VCaP (cell line): ENCODE measurements around the gene PTPN12.

Experiments used
- H3K27ac ChIP-seq: fragments of 450-650 bp; 2 replicates; pipeline ENCODE4 v1.5.1; 2017
- CTCF ChIP-seq: fragments of 450-650 bp; conservative IDR thresholded peaks from 2 replicates; pipeline ENCODE4 v1.5.1; 2017; ENCODE audit warnings: mild to moderate bottlenecking, moderate library complexity

PTPN12 gene

GRCh38 chr7:77570330-77571011, 33.4 kb downstream of the PTPN12 start:
- H3K27ac ChIP-seq: no peak overlapping the region
- TF ChIP-seq CTCF: no peak

- TF ChIP-seq CTCF: no peak
- no peak overlapping the region for H3K27ac ChIP-seq
Observed at GRCh38 chr7:77571801-77572200, 34.7 kb downstream of the PTPN12 start.

GRCh38 chr7:77575187-77575586, 38.1 kb downstream of the PTPN12 start:
- TF ChIP-seq CTCF: no peak
- H3K27ac ChIP-seq: no peak overlapping the region

- no peak for TF ChIP-seq CTCF
- H3K27ac ChIP-seq: no peak overlapping the region
Observed at GRCh38 chr7:77576856-77577255, 39.8 kb downstream of the PTPN12 start.

GRCh38 chr7:77579797-77580196, 42.7 kb downstream of the PTPN12 start:
- no peak overlapping the region for H3K27ac ChIP-seq
- TF ChIP-seq CTCF: no peak

GRCh38 chr7:77580762-77581350, 43.8 kb downstream of the PTPN12 start:
- no peak overlapping the region for H3K27ac ChIP-seq
- no peak for TF ChIP-seq CTCF

- H3K27ac ChIP-seq: no peak overlapping the region
- TF ChIP-seq CTCF: no peak
Observed at GRCh38 chr7:77587272-77587671, 50.2 kb downstream of the PTPN12 start.
